CD4-positive, alpha-beta T cell treated with Interferon alpha-2 for 1 hour (primary cell): ENCODE data around the gene RPH3AL.
A peak's percentile ranks its signal among the peaks of the same experiment; 100 is the strongest.
"Not testable (repeated sequence)": the region's sequence is repeated elsewhere in the genome, so short reads cannot be mapped to it uniquely, and the experiment has no call there.

Source experiments
- DNase-seq, 2 donors: peaks; one replicate each; pipeline ENCODE4 v3.0.0-alpha.2; 2020 to 2022

The RPH3AL gene

GRCh38 chr17:335691-336090 lies 16.9 kb downstream of the RPH3AL start:
- DNase-seq, result no peak

- DNase-seq, result no peak
Measured at GRCh38 chr17:334974-335481, 17.6 kb downstream of the RPH3AL start.

- no peak for DNase-seq
Measured at GRCh38 chr17:333626-334396, 18.8 kb downstream of the RPH3AL start.

GRCh38 chr17:332558-333322 lies 19.9 kb downstream of the RPH3AL start:
- no peak for DNase-seq

GRCh38 chr17:332023-332422 lies 20.6 kb downstream of the RPH3AL start:
- DNase-seq, result no peak

GRCh38 chr17:330993-331701 lies 21.5 kb downstream of the RPH3AL start:
- peak; percentile 32 to 41 for DNase-seq

- no peak for DNase-seq
Measured at GRCh38 chr17:329784-330420, 22.7 kb downstream of the RPH3AL start.

GRCh38 chr17:327971-328370 lies 24.6 kb downstream of the RPH3AL start:
- DNase-seq, result no peak

GRCh38 chr17:327296-327695 lies 25.3 kb downstream of the RPH3AL start:
- DNase-seq, result no peak

- DNase-seq, result no peak
Measured at GRCh38 chr17:326010-326621, 26.5 kb downstream of the RPH3AL start.

- DNase-seq, result no peak
Measured at GRCh38 chr17:325270-326009, 27.2 kb downstream of the RPH3AL start.

- DNase-seq, result no peak
Measured at GRCh38 chr17:323721-324571, 28.7 kb downstream of the RPH3AL start.

- DNase-seq, result no peak
Measured at GRCh38 chr17:323181-323580, 29.4 kb downstream of the RPH3AL start.

GRCh38 chr17:322006-322780 lies 30.4 kb downstream of the RPH3AL start:
- no peak for DNase-seq

GRCh38 chr17:321386-321941 lies 31.1 kb downstream of the RPH3AL start:
- DNase-seq, result no peak

GRCh38 chr17:320809-321385 lies 31.7 kb downstream of the RPH3AL start:
- DNase-seq, result no peak

- DNase-seq, result no peak
Measured at GRCh38 chr17:320139-320538, 32.5 kb downstream of the RPH3AL start.

- no peak for DNase-seq
Measured at GRCh38 chr17:319266-319665, 33.3 kb downstream of the RPH3AL start.

GRCh38 chr17:317070-317469 lies 35.5 kb downstream of the RPH3AL start:
- DNase-seq, result not testable (repeated sequence)
